Stimulated activated CD8-positive, alpha-beta memory T cell treated with anti-CD3 and anti-CD28 coated beads, Interleukin-12 subunit alpha, Interleukin-12 subunit beta, amount 100 ng/mL, for 4 hours (primary cell): ENCODE measurements around the gene ALG12.

Experiments
- DNase-seq: peaks from one replicate; pipeline ENCODE4 v3.0.0-alpha.2; 2020; ENCODE audit warnings: low read depth

The ALG12 gene

GRCh38 chr22:49911881-49912625 is 6.2 kb downstream of the ALG12 start:
- DNase-seq = no peak

GRCh38 chr22:49910229-49911155 is 7.7 kb downstream of the ALG12 start:
- DNase-seq = no peak

DNA sequence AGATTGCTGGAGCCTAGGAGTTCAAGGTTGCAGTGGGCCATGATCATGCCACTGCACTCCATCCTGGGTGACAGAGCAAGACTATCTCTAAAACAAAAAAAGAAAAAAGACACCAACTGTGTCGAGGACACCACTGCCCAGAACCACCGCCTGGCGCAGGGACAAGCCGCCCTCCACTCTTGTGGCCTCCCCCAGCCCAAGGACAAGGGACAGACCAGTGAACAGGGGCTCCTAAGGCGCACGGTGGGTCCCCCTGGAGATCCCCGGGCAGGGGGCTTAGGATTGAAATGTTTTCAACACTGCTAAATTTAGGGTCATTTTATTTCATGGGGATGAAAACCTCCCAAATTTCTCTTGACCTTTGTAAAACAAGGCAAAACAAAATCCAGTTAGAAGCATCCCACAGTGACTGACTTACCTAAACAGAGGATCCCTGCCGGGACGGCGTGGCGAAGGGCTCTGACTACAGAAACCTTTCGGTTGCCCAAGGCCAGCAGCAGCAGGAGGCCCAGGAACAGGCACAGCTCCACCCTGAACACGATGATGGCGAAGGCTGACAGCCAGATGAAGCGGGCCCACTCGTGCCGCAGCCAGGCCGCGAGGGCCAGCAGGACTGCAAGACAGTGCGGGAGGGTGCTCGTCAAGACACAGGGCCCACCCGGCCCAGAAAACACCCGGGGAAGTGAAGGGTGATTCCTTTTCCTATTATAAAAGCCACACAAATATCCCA is 8.6 kb downstream of the ALG12 start:
- DNase-seq = no peak

DNA sequence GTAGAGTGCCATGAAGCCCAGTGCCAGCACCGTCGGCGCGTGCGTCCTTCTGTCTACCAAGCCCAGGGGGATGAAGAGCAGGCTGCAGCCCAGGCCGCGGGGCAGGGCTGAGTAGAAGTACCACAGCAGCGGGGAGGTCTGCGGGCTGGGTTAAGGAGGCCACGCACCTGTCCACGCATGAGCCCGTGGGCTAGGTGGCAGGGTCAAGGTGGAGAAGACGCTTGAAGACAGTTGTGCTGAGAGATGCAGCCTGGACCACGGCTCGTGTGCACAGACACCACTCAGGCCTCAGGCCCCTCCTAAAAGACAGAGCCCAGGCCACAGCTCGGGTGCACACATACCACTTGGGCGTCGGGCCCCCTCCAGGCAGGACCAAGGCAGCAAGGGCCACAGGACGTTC is 10.4 kb downstream of the ALG12 start:
- DNase-seq = no peak

- DNase-seq = no peak
These were observed 11.4 kb downstream of the ALG12 start for GRCh38 chr22:49906799-49907290.

GRCh38 chr22:49906071-49906798 is 12.0 kb downstream of the ALG12 start:
- DNase-seq = no peak

- DNase-seq = no peak
These were observed 12.8 kb downstream of the ALG12 start for GRCh38 chr22:49905465-49905864.

DNA sequence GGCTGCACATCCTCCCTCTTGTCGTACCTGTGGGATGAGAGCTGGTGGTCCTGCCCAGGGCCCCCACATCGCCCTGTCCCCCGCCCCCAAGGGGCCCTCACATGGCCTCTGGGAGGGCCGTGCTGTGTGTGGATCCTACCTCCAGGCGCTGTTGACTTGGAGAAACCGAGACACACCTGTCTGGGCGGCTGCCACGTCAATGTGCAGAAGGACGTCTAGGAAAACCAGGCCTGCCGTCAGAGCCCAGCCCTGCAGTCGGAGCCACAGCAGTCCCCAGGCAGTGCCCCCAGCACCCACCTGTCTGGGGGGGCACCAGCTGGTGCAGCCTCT is 14.2 kb downstream of the ALG12 start:
- no peak for DNase-seq

GRCh38 chr22:49903322-49904039 is 14.8 kb downstream of the ALG12 start:
- DNase-seq = no peak

- DNase-seq = no peak
These were observed 16.8 kb downstream of the ALG12 start for GRCh38 chr22:49901457-49901856.

DNA sequence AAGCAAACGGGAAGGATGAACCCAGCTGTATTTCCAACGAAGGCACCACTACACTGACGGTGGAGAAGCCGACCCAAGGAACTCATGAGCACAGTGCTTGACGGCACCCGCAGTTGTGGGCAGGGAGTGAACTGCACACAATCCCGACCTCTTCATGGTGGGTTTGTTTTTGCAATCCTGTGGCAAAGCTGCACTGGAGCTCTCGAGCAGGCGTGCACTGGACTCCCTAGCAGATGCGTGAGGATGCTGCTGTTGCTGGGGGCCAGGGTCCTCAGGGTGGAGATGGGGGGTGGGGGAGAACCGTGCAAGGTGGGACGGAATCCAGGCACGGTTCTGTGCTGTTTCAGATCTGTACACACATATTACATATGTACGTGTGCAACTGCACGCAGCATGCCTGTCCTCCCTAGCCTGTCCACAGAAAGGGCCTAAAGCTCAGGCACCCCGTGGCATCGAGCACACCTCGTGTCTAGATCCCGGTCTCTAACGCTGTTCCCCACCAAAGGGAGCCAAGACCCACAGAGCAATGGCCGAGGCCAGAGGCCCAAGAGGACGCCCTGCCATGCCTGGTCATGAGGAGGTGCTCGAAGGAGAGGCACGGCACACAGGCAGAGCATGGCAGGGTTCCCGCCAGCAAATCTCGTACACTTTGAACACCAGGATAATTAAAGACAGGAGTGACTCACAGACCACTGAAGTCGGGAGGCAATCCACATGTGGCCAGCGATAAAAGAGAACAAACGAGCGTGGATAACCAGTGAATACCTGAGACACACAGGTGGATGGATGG is 17.6 kb downstream of the ALG12 start:
- DNase-seq = no peak

DNA sequence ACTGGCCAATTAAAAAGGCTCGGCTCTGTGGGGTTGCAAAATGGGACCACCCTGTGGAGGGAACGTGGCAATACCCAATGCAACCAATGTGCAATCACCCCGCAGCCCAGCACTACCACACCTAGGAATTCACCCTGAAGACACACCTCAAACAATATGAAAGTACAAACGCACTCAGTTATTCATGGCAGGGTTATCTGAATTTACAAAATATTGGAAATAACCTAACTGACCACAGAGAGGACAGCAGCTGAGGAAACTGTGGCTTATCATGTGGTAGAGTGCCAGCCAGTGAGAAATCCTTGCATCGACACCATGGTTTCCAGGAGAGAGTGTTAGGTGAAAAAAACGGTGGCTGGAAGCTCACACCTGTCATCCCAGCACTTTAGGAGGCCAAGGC is 18.7 kb downstream of the ALG12 start:
- DNase-seq = no peak

GRCh38 chr22:49897015-49897684 is 21.1 kb downstream of the ALG12 start:
- DNase-seq = no peak

- no peak for DNase-seq
These were observed 22.0 kb downstream of the ALG12 start for GRCh38 chr22:49896201-49896600.

GRCh38 chr22:49894322-49895054 is 23.8 kb downstream of the ALG12 start:
- no peak for DNase-seq

GRCh38 chr22:49893025-49893424 is 25.2 kb downstream of the ALG12 start:
- no peak for DNase-seq

DNA sequence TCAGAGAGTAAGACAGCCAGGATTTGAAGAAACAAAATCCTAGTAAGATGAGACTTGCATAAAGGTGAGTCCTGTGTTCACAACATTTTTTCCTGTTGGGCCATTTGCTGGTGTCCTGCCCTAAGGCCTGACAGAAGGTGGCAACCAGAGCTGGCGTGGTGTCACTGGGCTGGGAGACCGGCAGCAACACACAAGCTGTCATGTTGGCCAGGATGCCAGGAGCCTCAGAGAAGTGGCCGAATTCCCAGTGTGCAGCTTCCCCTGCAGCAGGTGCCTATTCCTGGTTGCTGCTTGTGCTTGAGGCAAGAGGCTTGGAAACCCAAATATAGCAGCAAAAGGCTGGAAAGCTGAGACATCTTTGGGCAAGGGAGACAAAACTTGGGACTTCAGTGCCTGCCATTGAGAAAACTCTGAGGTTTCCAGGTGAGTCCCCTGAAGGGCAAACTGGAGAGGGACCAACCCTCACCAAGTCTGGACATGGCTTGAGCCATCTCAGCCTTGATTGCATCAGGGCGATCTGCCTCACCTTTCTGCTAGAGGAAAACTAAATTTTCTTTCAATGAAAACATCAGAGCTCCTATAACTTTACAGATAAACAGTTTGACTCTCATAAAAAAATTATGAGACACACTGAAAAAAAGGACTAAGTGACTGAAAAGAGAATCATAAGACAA is 25.9 kb downstream of the ALG12 start:
- DNase-seq = no peak

GRCh38 chr22:49889071-49889470 is 29.2 kb downstream of the ALG12 start:
- no peak for DNase-seq

DNA sequence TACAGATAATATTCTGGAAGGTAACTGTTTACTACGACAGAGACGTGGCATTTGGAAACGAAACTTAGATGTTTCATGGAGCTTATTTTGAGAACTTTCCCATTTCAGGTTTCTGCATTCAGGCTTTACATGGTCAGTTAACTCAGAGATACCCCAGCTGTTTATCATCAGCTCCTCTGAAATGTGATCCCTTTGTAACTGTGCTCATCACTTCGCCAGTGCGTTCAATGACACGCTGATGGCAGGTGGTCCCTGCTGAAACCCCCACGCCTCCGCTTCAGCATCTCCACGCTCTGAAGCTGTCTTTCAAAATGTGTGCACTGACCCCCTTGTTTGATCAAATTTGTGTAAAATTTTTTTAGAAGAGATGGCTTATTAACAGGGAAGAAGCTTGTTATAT is 30.5 kb downstream of the ALG12 start:
- no peak for DNase-seq
